OCI-LY3 (cell line): ENCODE results near the gene MEF2C.

ENCODE experiments used
- H2AFZ ChIP-seq: fragments of 200-600, 300-600 bp; shearing (Covaris generic); 2 replicates; pipeline ENCODE4 v1.6.0; 2014; ENCODE audit warnings: antibody characterized with exemption, low read depth, low read length
- H3K27ac ChIP-seq: fragments of 200-600, 300-600 bp; sonication (generic); 2 replicates; pipeline ENCODE4 v1.5.1; 2014; ENCODE audit warnings: mild to moderate bottlenecking, low read length, moderate library complexity, mixed read lengths
- H3K27me3 ChIP-seq: fragments of 200-600, 300-600 bp; sonication (generic); 2 replicates; pipeline ENCODE4 v1.6.1; 2014; ENCODE audit warnings: low read depth, low read length, mixed read lengths
- H3K36me3 ChIP-seq: fragments of 200-600, 300-600 bp; sonication (generic); replicated peaks from 2 replicates; pipeline ENCODE3; 2014; ENCODE audit warnings: low read depth, low read length, mixed read lengths
- H3K4me1 ChIP-seq: fragments of 300-600, 200-600 bp; sonication (generic); 2 replicates; pipeline ENCODE4 v1.6.1; 2014; ENCODE audit warnings: low read length, mixed read lengths
- H3K4me2 ChIP-seq: fragments of 200-600, 300-600 bp; sonication (generic); 2 replicates; pipeline ENCODE4 v1.6.1; 2014; ENCODE audit warnings: low read length, mixed read lengths
- H3K4me3 ChIP-seq: fragments of 300-600, 200-600 bp; sonication (generic); 2 replicates; pipeline ENCODE4 v1.5.1; 2014; ENCODE audit warnings: antibody characterized with exemption, mild to moderate bottlenecking, low read length, moderate library complexity
- H3K79me2 ChIP-seq: fragments of 300-600, 200-600 bp; shearing (Covaris generic); 2 replicates; pipeline ENCODE4 v1.6.1; 2014; ENCODE audit warnings: mild to moderate bottlenecking, low read length, mixed read lengths
- H3K9ac ChIP-seq: fragments of 300-600, 200-600 bp; shearing (Covaris generic); 2 replicates; pipeline ENCODE4 v1.6.0; 2014; ENCODE audit warnings: mild to moderate bottlenecking, low read length, moderate library complexity
- H3K9me3 ChIP-seq: fragments of 200-600, 300-600 bp; shearing (Covaris generic); 2 replicates; pipeline ENCODE4 v1.6.1; 2014; ENCODE audit warnings: low read length, mixed read lengths; ENCODE audit not compliant: insufficient read depth
- H4K20me1 ChIP-seq: fragments of 200-600, 300-600 bp; sonication (generic); 2 replicates; pipeline ENCODE4 v1.6.1; 2016; ENCODE audit warnings: low read length, mixed read lengths; ENCODE audit not compliant: insufficient read depth
- CTCF ChIP-seq: fragments of 200-600, 300-600 bp; sonication (generic); IDR thresholded peaks from 2 replicates; pipeline ENCODE4 v1.5.1; 2014; ENCODE audit warnings: antibody characterized with exemption, low read length, low read depth
- EZH2phosphoT487 ChIP-seq: fragments of 200-600 bp; shearing (Covaris generic); IDR thresholded peaks from 2 replicates; pipeline ENCODE4 v1.6.1; 2018; ENCODE audit warnings: antibody characterized with exemption, mixed run types, low read depth

The MEF2C gene

GRCh38 chr5:88780736-88781135 lies 102.2 kb downstream of the MEF2C start:
- Histone ChIP-seq H2AFZ (no peak overlapping the region), H3K4me3 (no peak overlapping the region), H3K9ac (no peak overlapping the region), H3K36me3 (peaks cover 42% of the 10 kb centered on the region), H4K20me1 (no peaks in the 10 kb centered on the region), H3K79me2 (peaks cover 68% of the 10 kb centered on the region), H3K4me2 (no peak overlapping the region), H3K4me1 (peaks cover 22% of the 10 kb centered on the region), H3K27me3 (no peaks in the 10 kb centered on the region), H3K27ac (no peak overlapping the region), H3K9me3 (no peaks in the 10 kb centered on the region)
- TF ChIP-seq CTCF (no peak), EZH2phosphoT487 (no peak)

- Histone ChIP-seq H3K36me3 (peaks cover 56% of the 10 kb centered on the region), H3K9ac (no peak overlapping the region), H3K27me3 (no peaks in the 10 kb centered on the region), H2AFZ (no peak overlapping the region), H3K4me2 (no peak overlapping the region), H4K20me1 (no peaks in the 10 kb centered on the region), H3K79me2 (peaks cover 55% of the 10 kb centered on the region), H3K4me3 (no peak overlapping the region), H3K4me1 (peaks cover 4% of the 10 kb centered on the region; the same call in 1 of the 2 replicates), H3K27ac (no peak overlapping the region), H3K9me3 (no peaks in the 10 kb centered on the region)
- no peak for TF ChIP-seq CTCF
- TF ChIP-seq EZH2phosphoT487 = no peak
Observed at GRCh38 chr5:88778736-88779135, 104.2 kb downstream of the MEF2C start.

- Histone ChIP-seq H3K9ac (no peak overlapping the region), H3K4me2 (no peak overlapping the region), H3K27ac (no peak overlapping the region), H3K27me3 (no peaks in the 10 kb centered on the region), H3K4me3 (no peak overlapping the region), H2AFZ (no peak overlapping the region), H3K9me3 (peaks cover 13% of the 10 kb centered on the region; the same call in 1 of the 2 replicates), H4K20me1 (no peaks in the 10 kb centered on the region), H3K4me1 (peaks cover 5% of the 10 kb centered on the region), H3K36me3 (peaks cover 67% of the 10 kb centered on the region), H3K79me2 (peaks cover 49% of the 10 kb centered on the region)
- no peak for TF ChIP-seq EZH2phosphoT487
- no peak for TF ChIP-seq CTCF
Observed at GRCh38 chr5:88776692-88777091, 106.3 kb downstream of the MEF2C start.

- Histone ChIP-seq H3K4me3 (no peak overlapping the region), H3K27me3 (no peaks in the 10 kb centered on the region), H4K20me1 (no peaks in the 10 kb centered on the region), H3K79me2 (peaks cover 37% of the 10 kb centered on the region), H3K4me2 (no peak overlapping the region), H3K9ac (no peak overlapping the region), H3K9me3 (peaks cover 21% of the 10 kb centered on the region; the same call in 1 of the 2 replicates), H2AFZ (no peak overlapping the region), H3K27ac (no peak overlapping the region), H3K36me3 (peaks cover 81% of the 10 kb centered on the region), H3K4me1 (peaks cover 21% of the 10 kb centered on the region)
- TF ChIP-seq EZH2phosphoT487 (no peak), CTCF (no peak)
Observed at GRCh38 chr5:88772831-88773230, 110.2 kb downstream of the MEF2C start.
